ENCODE data around the gene AP1M1. TPM values are rescaled to one million over a fixed set of nuclear protein-coding genes. Genes with fewer than 3 reads are reported as not detected.

The AP1M1 gene
- total RNA-seq, 4 donors from 2014 or later: 62.0 to 140 (median 105) TPM

DNA sequence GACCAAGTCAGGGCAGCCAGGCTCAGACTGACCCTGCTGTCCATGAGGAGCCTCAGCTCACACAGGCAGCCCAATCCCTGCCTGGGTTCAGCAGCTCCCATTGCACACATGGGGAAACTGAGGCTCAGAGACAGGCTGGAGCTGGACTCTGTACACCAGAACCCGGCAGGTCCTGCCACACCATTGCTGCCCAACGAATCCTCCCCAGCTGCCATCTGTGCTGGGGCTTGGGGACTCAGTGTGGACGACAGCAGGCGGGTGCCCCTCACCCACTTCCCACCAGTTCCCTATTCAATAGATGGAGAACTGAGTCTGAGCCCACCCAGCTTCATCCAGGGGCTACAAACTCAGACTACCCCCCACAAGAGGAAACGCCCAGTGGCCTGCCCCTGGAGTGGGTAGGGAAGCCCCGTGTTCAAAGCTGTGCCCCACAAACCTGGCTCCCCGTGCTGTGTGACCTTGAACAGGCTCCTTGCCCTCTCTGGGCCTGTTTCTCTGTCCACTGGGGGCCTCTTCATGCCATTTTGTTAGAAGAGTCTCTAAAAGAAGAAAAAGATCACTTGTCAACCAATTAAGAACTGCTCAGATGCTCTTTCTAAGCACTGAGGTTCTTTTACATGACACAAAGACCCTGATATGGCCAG lies 50.8 kb downstream of the AP1M1 start:
- WGBS, 2 donors (ENCODE audit: low coverage in 1 of 2): 70% methylated on average over 2 of the region's 7 CpGs; no CpG with 5 or more reads in 1 of the 2 donors
- H3K9me3 ChIP-seq: no peaks in the 10 kb centered on the region
- H3K27ac ChIP-seq: peak overlapping the region in 1 of 4 donors; percentile 41
- TF ChIP-seq POLR2A (IDR thresholded peaks at IDR 0.05) (no peak), POLR2AphosphoS5 (IDR thresholded peaks at IDR 0.05) (no peak), EP300 (IDR thresholded peaks at IDR 0.05) (no peak)
- TF ChIP-seq, protein P1, sequence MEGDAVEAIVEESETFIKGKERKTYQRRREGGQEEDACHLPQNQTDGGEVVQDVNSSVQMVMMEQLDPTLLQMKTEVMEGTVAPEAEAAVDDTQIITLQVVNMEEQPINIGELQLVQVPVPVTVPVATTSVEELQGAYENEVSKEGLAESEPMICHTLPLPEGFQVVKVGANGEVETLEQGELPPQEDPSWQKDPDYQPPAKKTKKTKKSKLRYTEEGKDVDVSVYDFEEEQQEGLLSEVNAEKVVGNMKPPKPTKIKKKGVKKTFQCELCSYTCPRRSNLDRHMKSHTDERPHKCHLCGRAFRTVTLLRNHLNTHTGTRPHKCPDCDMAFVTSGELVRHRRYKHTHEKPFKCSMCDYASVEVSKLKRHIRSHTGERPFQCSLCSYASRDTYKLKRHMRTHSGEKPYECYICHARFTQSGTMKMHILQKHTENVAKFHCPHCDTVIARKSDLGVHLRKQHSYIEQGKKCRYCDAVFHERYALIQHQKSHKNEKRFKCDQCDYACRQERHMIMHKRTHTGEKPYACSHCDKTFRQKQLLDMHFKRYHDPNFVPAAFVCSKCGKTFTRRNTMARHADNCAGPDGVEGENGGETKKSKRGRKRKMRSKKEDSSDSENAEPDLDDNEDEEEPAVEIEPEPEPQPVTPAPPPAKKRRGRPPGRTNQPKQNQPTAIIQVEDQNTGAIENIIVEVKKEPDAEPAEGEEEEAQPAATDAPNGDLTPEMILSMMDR (IDR thresholded peaks at IDR 0.05): no peak
- H3K4me3 ChIP-seq: no peak overlapping the region
- H3K4me1 ChIP-seq: peaks cover 0 to 15% (median 3%) of the 10 kb centered on the region in 3 donors
- no peak for ATAC-seq
- H3K27me3 ChIP-seq: no peaks in the 10 kb centered on the region
- no peaks in the 10 kb centered on the region for H3K36me3 ChIP-seq

DNA sequence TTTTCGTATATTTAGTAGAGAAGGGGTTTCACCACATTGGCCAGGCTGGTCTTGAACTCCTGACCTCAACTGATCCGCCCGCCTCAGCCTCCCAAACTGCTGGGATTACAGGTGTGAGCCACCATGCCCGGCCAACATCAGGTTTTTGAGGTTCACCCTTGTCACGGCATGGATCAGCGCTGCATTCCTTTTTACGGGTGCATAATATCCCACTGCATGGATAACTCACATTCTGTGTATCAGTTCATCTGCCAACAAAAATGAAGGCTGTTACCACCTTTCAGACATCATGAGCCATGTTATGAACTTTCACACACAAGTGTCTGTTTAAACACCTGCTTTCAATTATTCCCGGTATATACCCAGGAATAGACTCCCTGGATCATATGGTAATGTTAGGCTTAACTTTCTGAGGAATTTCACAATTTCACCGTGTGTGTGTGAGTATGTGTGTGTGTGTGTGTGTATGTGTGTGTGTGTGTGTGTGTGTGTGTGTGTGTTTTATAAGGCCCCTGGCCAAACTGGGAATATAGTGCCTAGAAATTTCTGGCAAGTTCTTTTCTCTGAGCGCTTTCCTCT lies 52.2 kb downstream of the AP1M1 start:
- 96% methylated on average over 5 to 8 of the region's 10 CpGs for WGBS, 2 donors (ENCODE audit: low coverage in 1 of 2)
- Histone ChIP-seq H3K4me3 (no peak overlapping the region), H3K9me3 (no peaks in the 10 kb centered on the region), H3K36me3 (no peaks in the 10 kb centered on the region), H3K4me1 (peaks cover 0 to 20% (median 3%) of the 10 kb centered on the region in 3 donors), H3K27ac (peak overlapping the region in 1 of 4 donors; percentile 41), H3K27me3 (no peaks in the 10 kb centered on the region)
- ATAC-seq: no peak
- no peak for TF ChIP-seq POLR2A (IDR thresholded peaks at IDR 0.05)
- TF ChIP-seq, protein P1 (IDR thresholded peaks at IDR 0.05): no peak
- no peak for TF ChIP-seq EP300 (IDR thresholded peaks at IDR 0.05)
- TF ChIP-seq POLR2AphosphoS5 (IDR thresholded peaks at IDR 0.05): no peak

DNA sequence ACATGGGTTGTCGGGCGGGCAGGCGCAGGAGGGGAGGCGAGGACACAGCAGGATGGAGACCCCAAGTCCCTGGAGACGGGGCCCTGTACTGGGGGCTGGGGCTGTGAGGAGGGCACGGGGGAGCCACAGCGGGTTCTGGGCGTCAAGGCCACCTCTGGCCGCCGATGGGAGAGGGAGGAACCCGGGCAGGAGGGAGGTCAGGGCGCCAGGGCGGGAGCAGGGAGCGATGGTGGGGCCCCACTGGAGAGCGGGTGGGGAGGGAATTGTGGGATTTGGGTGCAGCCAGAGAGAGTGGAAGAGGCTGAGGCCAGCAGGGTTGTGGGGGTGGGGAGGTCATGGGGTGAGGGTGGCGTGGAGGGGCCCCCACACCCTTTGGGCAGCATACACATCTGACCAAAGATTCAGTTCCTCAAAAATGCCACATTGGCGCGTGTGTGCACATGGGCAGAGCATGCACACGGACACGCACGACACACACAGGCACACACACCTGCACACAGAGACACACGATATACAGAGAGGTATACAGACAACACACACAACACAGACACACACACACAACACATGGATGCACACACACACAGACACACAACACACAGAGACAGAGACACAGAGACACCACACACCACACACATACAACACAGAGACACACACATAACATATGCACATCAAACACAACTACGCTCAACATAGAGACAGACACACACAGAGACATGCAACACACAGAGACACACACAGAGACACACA lies 54.9 kb downstream of the AP1M1 start:
- 65 to 84% methylated on average over 5 to 6 of the region's 23 CpGs for WGBS, 2 donors (ENCODE audit: low coverage in 1 of 2)
- peak overlapping the region in 1 of 4 donors; percentile 38 for H3K27ac ChIP-seq
- no peaks in the 10 kb centered on the region for H3K27me3 ChIP-seq
- H3K4me1 ChIP-seq: peaks cover 0 to 14% (median 0%) of the 10 kb centered on the region in 3 donors
- no peak overlapping the region for H3K4me3 ChIP-seq
- no peaks in the 10 kb centered on the region for H3K36me3 ChIP-seq
- TF ChIP-seq EP300 (IDR thresholded peaks at IDR 0.05): no peak
- TF ChIP-seq POLR2AphosphoS5 (IDR thresholded peaks at IDR 0.05): no peak
- TF ChIP-seq, protein P1 (IDR thresholded peaks at IDR 0.05): no peak
- TF ChIP-seq POLR2A (IDR thresholded peaks at IDR 0.05): no peak
- peak; percentile 38 for ATAC-seq
- no peaks in the 10 kb centered on the region for H3K9me3 ChIP-seq

DNA sequence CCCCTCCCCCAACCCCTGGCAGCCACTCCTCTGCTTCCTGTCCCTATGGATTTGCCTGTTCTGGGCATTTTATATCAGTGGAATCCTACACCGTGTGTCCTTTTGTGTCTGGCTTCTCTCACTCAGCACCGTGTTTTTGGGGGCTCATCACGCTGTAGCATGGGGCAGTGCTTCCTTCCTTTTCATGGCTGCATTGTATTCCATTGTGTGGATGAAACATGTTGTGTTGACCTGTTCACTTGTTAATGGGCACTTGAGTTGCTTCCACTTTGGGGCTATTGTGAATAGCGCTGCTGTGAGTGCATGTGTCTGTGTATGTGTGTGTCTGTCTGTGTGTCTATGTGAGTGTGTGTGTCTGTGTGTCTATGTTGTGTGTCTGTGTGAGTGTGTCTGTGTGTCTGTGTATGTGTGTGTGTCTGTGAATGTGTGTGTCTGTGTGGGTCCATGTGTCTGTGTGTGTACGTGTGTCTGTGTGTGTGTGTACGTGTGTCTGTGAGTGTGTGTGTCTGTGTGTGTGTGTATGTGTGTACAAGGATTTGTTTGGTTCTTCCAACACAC lies 57.2 kb downstream of the AP1M1 start:
- 87 to 89% methylated on average over 3 to 6 of the region's 6 CpGs for WGBS, 2 donors (ENCODE audit: low coverage in 1 of 2)
- peak overlapping the region in 2 of 4 donors; percentile 13 to 38 for H3K27ac ChIP-seq
- no peak for ATAC-seq

More for the DNA sequence above, 57.2 kb downstream of the AP1M1 start:
- H3K4me3 ChIP-seq: no peak overlapping the region
- H3K27me3 ChIP-seq: no peaks in the 10 kb centered on the region
- TF ChIP-seq EP300 (IDR thresholded peaks at IDR 0.05): no peak
- TF ChIP-seq, protein P1 (IDR thresholded peaks at IDR 0.05): no peak
- no peak for TF ChIP-seq POLR2AphosphoS5 (IDR thresholded peaks at IDR 0.05)
- no peak for TF ChIP-seq POLR2A (IDR thresholded peaks at IDR 0.05)
- peaks cover 0 to 19% (median 0%) of the 10 kb centered on the region in 3 donors for H3K4me1 ChIP-seq
- no peaks in the 10 kb centered on the region for H3K9me3 ChIP-seq
- no peaks in the 10 kb centered on the region for H3K36me3 ChIP-seq
